NCI-H1105 treated with DMSO at 0.1 percent for 48 hours (cell line): Measurements from ENCODE around the gene IPMK.

ENCODE experiments used
- DNase-seq: peaks from one replicate; lab custom pipeline; 2025; lab: John Stamatoyannopoulos, UW

The IPMK gene

GRCh38 chr10:58267713-58268453 lies at the start of gene IPMK:
Gene IPMK, minus strand, starts transcription at chr10:58267894. Its CDS starts 283 bp downstream, at chr10:58267611.
- peak; percentile 62 for DNase-seq

GRCh38 chr10:58316874-58317273 lies 49.2 kb upstream of the IPMK start:
- DNase-seq, result no peak

GRCh38 chr10:58311026-58311425 lies 43.3 kb upstream of the IPMK start:
- no peak for DNase-seq

- DNase-seq, result no peak
Observed at GRCh38 chr10:58307676-58308075, 40.0 kb upstream of the IPMK start.

- DNase-seq, result no peak
Observed at GRCh38 chr10:58305821-58306220, 38.1 kb upstream of the IPMK start.

- no peak for DNase-seq
Observed at GRCh38 chr10:58304099-58304633, 36.5 kb upstream of the IPMK start.

- no peak for DNase-seq
Observed at GRCh38 chr10:58302254-58302653, 34.6 kb upstream of the IPMK start.

GRCh38 chr10:58300676-58301075 lies 33.0 kb upstream of the IPMK start:
- DNase-seq, result no peak

GRCh38 chr10:58299580-58299979 lies 31.9 kb upstream of the IPMK start:
- DNase-seq, result peak; percentile 43

GRCh38 chr10:58293989-58294388 lies 26.3 kb upstream of the IPMK start:
- no peak for DNase-seq

GRCh38 chr10:58291538-58292174 lies 24.0 kb upstream of the IPMK start:
- DNase-seq, result peak; percentile 56

GRCh38 chr10:58282615-58283014 lies 14.9 kb upstream of the IPMK start:
- no peak for DNase-seq

GRCh38 chr10:58281092-58281752 lies 13.5 kb upstream of the IPMK start:
- DNase-seq, result no peak

- no peak for DNase-seq
Observed at GRCh38 chr10:58280477-58280876, 12.8 kb upstream of the IPMK start.

- no peak for DNase-seq
Observed at GRCh38 chr10:58278962-58279307, 11.2 kb upstream of the IPMK start.

GRCh38 chr10:58278274-58278961 lies 10.7 kb upstream of the IPMK start:
- DNase-seq, result no peak

GRCh38 chr10:58275908-58276307 lies 8.2 kb upstream of the IPMK start:
- no peak for DNase-seq

- no peak for DNase-seq
Observed at GRCh38 chr10:58275261-58275660, 7.6 kb upstream of the IPMK start.

GRCh38 chr10:58269782-58270290 lies 2.1 kb upstream of the IPMK start:
- no peak for DNase-seq

- peak; percentile 95 for DNase-seq
Observed at GRCh38 chr10:58268946-58269781, 1.5 kb upstream of the IPMK start, which contains the start of gene CISD1. Gene CISD1, plus strand, starts transcription at chr10:58269162. Its CDS starts 112 bp downstream, at chr10:58269274.

- DNase-seq, result no peak
Observed at GRCh38 chr10:58268454-58268945, 806 bp upstream of the IPMK start.
